ENCODE data around the gene INPP5A. TPM values are rescaled to one million over a fixed set of nuclear protein-coding genes. Genes with fewer than 3 reads are reported as not detected.

INPP5A gene
- total and polyA plus RNA-seq, 10 donors = 11.1 to 41.3 (median 30.8) TPM

GRCh38 chr10:132735341-132735775, 197.8 kb downstream of the INPP5A start:
- no peak overlapping the region for H3K4me3 ChIP-seq
- 90 to 97% (median 94%) methylated on average over 19 of the region's 19 CpGs for WGBS, 5 donors
- no peaks in the 10 kb centered on the region for H3K9me3 ChIP-seq
- no peak for DNase-seq
- no peak overlapping the region for H3K27ac ChIP-seq
- intact Hi-C loops (cut with DNase I; ENCODE audit: low total_unique reads) = no loop called here
- H3K4me1 ChIP-seq = no peaks in the 10 kb centered on the region
- H3K36me3 ChIP-seq = peaks cover 0 to 96% (median 28%) of the 10 kb centered on the region in 6 donors
- TF ChIP-seq POLR2A (IDR thresholded peaks at IDR 0.05) = no peak
- no peak for TF ChIP-seq POLR2AphosphoS5 (IDR thresholded peaks at IDR 0.05)
- no peak for TF ChIP-seq CTCF (IDR thresholded peaks at IDR 0.05 in 8 of 11, conservative IDR thresholded peaks at IDR 0.05 in 3 of 11)
- H3K27me3 ChIP-seq (replicated peaks in 1 of 7) = no peaks in the 10 kb centered on the region

GRCh38 chr10:132735923-132736391, 198.4 kb downstream of the INPP5A start:
- peaks cover 0 to 96% (median 24%) of the 10 kb centered on the region in 6 donors for H3K36me3 ChIP-seq
- intact Hi-C loops (cut with DNase I; ENCODE audit: low total_unique reads) = no loop called here
- TF ChIP-seq POLR2AphosphoS5 (IDR thresholded peaks at IDR 0.05) = peak in 1 of 3 donors; percentile 23
- TF ChIP-seq CTCF (IDR thresholded peaks at IDR 0.05 in 8 of 11, conservative IDR thresholded peaks at IDR 0.05 in 3 of 11) = no peak
- H3K27me3 ChIP-seq (replicated peaks in 1 of 7) = no peaks in the 10 kb centered on the region
- H3K4me3 ChIP-seq = no peak overlapping the region
- H3K27ac ChIP-seq = no peak overlapping the region
- no peaks in the 10 kb centered on the region for H3K4me1 ChIP-seq
- no peaks in the 10 kb centered on the region for H3K9me3 ChIP-seq
- 87 to 94% (median 90%) methylated on average over 21 to 24 of the region's 24 CpGs for WGBS, 5 donors
- DNase-seq = no peak

GRCh38 chr10:132737390-132738048, 199.9 kb downstream of the INPP5A start:
- TF ChIP-seq CTCF (IDR thresholded peaks at IDR 0.05 in 8 of 11, conservative IDR thresholded peaks at IDR 0.05 in 3 of 11) (no peak), POLR2AphosphoS5 (IDR thresholded peaks at IDR 0.05) (peak in 1 of 3 donors; percentile 29)
- intact Hi-C loops (cut with DNase I; ENCODE audit: low total_unique reads) = no loop called here
- Histone ChIP-seq H3K4me1 (no peaks in the 10 kb centered on the region), H3K4me3 (no peak overlapping the region), H3K9me3 (no peaks in the 10 kb centered on the region), H3K27me3 (replicated peaks in 1 of 7) (no peaks in the 10 kb centered on the region), H3K36me3 (peaks cover 0 to 96% (median 26%) of the 10 kb centered on the region in 6 donors), H3K27ac (no peak overlapping the region)
- 92 to 97% (median 92%) methylated on average over 16 of the region's 16 CpGs for WGBS, 5 donors
- DNase-seq = no peak

GRCh38 chr10:132738454-132739224, 201.1 kb downstream of the INPP5A start:
- peaks cover 0 to 95% (median 22%) of the 10 kb centered on the region in 6 donors for H3K36me3 ChIP-seq
- intact Hi-C loops (cut with DNase I; ENCODE audit: low total_unique reads) = no loop called here
- no peak for DNase-seq
- H3K4me1 ChIP-seq = no peaks in the 10 kb centered on the region
- WGBS, 5 donors = 84 to 97% (median 95%) methylated on average over 8 to 25 of the region's 25 CpGs
- H3K4me3 ChIP-seq = no peak overlapping the region
- H3K27ac ChIP-seq = no peak overlapping the region
- no peaks in the 10 kb centered on the region for H3K27me3 ChIP-seq (replicated peaks in 1 of 7)
- no peak for TF ChIP-seq POLR2A (IDR thresholded peaks at IDR 0.05)
- no peak for TF ChIP-seq CTCF (IDR thresholded peaks at IDR 0.05 in 8 of 11, conservative IDR thresholded peaks at IDR 0.05 in 3 of 11)
- TF ChIP-seq POLR2AphosphoS5 (IDR thresholded peaks at IDR 0.05) = no peak
- no peaks in the 10 kb centered on the region for H3K9me3 ChIP-seq
